ENCODE data around the gene TARBP1.

The TARBP1 gene

DNA sequence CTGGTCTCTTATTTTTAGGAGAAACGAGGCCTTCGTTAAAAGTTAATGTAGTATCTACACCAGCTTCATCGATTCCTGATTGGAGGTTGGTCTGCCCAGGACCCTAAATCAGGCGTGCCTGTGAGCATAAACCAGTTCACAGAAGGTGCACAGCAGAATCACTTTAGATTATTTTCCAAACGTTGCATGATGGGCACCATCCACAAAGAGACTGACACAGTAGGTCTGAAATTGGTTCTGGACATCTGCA lies 256 bp upstream of the TARBP1 start:
- DNase-seq = no peak

- peak; percentile 43 for DNase-seq
Measured at GRCh38 chr1:234478152-234478480, 863 bp downstream of the TARBP1 start.

DNA sequence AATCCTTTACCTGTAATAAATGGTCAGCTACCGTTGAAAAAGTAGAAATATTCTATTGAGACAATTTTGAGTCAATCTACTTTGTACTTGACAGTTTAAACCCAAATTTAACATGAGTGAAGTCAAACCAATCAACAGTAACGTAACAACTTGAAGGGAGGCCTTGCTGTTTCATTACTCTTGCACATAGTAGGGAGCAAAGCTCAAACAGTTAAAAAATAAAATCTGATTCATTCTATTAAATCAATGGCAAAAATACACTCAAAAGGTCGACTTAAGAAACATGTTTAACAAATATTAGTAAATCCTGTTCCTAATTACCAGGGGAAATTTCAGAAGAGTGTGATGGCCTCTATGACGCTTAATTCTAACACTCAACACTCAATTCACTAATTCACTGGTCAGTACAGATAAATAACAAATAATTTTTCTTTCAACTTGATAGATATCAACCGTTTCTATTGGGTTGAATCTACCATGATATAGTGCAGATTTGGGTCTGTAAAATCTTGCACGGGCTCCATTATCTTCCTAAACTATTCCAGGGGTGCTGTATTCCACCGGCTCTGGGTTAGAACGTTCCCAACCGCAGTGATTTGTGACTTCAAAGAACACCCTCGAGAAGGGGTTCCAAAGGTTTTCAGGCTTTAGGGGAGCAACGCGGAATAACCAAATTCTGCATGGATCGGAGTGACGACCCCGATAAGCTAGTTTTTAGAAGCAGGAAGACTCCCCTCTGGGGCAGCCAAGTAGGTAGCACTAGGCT lies 1.4 kb downstream of the TARBP1 start:
- DNase-seq = peak; percentile 43

- DNase-seq = no peak
Measured at GRCh38 chr1:234476172-234476571, 2.8 kb downstream of the TARBP1 start.

- no peak for DNase-seq
Measured at GRCh38 chr1:234475167-234475793, 3.7 kb downstream of the TARBP1 start.

DNA sequence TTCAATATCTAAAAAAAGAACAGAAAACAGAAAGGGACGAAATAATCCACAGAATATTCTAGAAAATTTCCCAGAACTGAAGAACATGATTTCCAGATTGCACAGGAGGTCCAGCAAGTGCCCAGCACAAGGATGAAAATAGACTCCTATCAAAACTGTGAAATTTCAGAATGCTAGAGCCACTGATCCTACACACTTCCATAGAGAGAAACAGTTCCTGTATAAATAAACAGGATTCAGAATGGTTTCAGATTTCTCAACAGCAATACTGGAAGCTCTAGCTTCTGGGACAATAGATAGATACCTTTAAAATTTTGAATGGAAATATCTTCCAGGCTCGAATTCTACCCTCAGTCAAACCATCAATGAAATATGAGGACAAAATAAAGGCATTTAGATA lies 4.6 kb downstream of the TARBP1 start:
- DNase-seq = no peak

DNA sequence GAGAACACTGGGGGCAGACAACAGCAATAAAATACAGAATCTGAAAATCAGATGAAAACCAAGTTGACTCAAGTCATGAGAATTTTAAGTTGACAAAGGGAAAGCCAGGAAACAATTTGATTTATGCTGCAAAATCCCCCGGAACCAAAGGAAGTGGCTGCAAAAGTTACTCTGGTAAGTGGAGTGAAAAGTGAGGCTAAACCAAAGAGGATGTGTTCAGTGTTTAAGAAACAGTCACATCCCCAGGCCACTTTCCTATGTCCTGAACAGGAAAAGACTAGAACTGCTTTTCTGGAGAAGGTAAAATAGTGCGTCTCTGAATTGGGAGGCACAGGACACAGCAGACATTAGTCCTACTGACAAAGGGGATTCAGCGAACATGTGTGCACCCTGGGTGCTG lies 5.9 kb downstream of the TARBP1 start:
- DNase-seq = no peak

DNA sequence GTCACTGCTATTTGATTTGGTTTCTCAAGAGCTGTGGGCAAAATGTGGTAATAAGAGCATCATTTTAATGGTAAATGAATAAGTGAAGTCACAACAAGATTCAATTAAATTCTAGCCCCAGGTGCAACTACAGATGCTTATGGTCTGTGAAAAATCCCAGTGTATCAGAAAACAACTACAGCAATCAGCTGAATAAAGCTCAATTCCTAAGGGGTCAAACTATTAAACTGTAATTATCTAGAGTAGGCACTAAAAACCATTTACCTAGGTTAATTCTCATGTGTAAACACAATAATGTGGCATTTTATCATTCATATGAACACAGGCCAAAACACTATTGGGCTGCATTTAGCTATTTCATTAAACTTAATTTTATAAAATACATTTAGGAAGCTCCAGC lies 9.6 kb downstream of the TARBP1 start:
- DNase-seq = peak; percentile 6

- DNase-seq = no peak
Measured at GRCh38 chr1:234468580-234468979, 10.4 kb downstream of the TARBP1 start.

- DNase-seq = no peak
Measured at GRCh38 chr1:234467821-234468220, 11.2 kb downstream of the TARBP1 start.

DNA sequence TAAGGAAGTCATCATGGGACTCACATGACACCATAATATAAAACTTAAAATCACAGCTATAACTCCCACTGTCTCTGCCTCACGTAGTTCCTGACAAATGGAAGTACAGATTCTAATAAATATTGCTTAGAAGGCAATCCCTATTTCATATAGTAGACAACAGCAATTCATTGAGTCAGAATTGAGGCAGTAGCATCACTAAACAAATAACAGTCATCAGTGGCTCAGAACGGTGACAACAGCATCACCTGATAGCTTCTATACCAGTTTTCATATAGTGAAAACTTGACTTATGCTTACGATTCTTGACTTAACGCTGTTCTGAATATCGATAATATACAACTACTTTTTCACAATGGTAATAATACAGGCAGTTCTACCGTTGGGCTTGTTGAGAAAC lies 12.0 kb downstream of the TARBP1 start:
- DNase-seq = no peak

- DNase-seq = no peak
Measured at GRCh38 chr1:234463749-234464148, 15.2 kb downstream of the TARBP1 start.

GRCh38 chr1:234460652-234461051 lies 18.3 kb downstream of the TARBP1 start:
- no peak for DNase-seq

- peak; percentile 7 for DNase-seq
Measured at GRCh38 chr1:234458352-234459017, 20.5 kb downstream of the TARBP1 start.

GRCh38 chr1:234454926-234455325 lies 24.1 kb downstream of the TARBP1 start:
- DNase-seq = no peak

DNA sequence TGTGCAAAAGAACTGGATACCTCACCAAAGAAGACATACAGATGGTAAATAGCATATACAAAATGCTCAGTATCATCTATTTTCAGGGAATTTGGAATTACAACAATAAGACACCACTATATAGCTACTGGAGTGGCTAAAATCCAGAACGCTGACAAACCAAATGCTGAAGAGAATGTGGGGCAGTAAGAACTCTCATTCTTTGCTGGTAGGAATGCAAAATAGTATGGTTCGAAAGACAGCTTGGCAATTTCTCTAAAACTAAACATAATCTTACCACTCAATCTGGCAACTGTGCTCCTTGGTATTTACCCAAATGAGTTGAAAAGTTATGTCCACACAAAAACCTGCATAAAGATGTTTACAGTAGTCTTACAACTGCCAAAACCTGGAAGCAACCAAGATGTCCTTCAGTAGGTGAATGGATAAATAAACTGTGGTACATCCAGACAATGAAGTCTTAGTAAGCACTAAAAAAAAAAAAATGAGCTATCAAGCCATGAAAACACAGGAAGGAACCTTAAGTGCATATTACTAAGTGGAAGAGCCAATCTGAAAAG lies 26.5 kb downstream of the TARBP1 start:
- DNase-seq = no peak

GRCh38 chr1:234440348-234440747 lies 38.6 kb downstream of the TARBP1 start:
- no peak for DNase-seq

DNA sequence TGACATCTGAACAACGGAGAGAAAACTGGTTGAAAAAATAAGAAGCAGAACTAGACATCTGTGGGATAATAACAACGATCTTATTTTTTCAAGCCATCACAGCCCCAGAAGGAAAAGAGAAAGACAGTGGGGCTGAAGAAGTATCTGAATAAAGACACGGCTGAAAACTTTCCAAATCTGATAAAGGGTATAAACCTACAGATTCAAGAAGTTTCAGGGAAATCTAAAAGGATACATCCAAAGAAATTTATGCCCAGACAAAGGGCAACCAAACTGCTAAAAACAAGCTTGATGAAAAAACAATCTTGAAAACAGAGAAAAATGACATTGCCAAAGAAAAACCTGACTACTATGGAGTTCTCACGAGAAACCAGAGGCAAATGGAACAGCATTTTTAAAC lies 40.4 kb downstream of the TARBP1 start:
- DNase-seq = no peak

DNA sequence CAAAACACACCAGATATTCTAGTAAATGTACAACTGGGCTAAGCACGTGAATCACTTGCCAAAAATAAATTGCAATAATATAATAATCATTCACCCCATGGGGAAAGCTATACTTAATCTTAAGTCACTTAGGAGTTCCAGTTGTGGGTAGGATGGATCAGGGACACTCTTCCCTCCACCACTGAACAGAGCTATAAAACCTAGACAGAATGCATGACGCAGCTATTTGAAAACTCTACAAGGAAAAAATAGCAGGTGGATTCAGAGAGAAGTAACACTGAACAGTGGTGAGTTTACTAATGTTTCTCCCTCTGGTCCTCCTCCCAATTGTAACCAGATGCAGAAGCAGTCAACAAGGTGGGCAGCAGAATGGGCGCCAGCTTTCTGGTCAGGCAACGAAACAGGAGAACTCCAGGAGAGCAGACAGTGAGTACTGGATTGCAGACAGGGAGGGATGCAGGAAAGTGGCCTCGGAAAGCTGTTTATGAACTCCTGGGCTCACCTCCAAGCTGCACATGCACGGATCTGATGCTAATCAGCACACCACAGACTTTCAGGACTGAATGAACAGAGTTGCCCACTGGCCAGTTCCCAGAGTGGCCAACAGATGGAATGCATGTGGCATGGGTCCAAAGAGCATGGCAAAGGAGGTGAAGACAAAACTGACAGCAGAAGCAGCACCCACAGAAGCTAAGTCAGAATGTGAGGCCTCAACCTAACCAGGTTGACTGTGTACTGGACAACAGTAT lies 41.4 kb downstream of the TARBP1 start:
- no peak for DNase-seq

GRCh38 chr1:234435620-234436019 lies 43.4 kb downstream of the TARBP1 start:
- no peak for DNase-seq

DNA sequence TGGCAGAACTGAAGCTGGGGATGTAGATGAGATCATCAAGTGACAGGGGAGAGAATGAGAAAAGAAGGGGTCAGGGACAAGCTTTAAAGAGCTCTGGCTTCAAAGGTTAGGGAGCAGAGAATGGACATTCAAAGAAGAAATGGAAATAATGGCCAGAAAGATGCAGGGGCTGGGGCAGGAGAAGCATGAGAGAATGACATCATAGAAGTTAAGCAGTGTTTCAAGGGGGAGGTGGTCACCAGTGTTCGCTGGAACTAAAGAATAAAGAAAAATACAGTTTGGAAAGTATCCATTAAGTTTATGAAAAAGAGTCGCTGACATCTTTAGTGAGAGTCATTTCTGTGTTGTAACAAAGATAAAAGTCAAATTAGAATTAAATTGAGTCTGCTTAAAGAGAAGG lies 44.3 kb downstream of the TARBP1 start:
- no peak for DNase-seq

DNA sequence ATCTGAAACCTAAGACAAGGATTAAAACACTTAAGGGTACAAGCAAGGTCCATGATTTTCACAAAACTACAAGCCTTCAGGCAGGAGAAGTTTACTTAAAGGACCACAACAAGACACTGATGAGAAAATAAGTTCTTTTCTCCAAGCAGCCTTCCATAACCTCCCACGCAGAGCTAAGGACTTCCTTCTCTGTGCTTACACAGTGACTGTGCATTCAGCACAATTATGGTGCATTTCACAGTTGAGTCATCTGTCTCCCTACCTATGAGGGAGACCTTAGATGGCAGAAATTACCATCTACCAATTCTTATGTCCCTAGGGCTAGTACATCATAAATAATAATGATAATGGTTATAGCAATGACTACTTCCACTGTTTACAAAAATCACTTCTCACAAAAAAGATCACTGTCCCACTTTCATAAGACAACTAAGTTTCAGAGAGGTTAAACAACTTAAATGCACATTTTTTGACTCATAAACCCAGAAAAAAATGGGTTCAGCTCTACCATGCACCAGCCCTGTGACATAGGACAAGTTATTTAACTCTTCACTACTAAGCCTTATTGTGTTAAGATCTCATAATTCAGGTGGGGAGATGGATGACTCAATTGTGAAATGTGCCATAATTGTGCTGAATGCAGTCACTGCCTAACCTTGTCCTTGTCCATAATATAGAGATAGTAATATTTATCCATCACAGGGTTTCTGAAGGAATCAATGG lies 45.3 kb downstream of the TARBP1 start:
- DNase-seq = no peak

- no peak for DNase-seq
Measured at GRCh38 chr1:234431255-234431654, 47.7 kb downstream of the TARBP1 start.

All from DMS79 treated with DMSO at 0.1 percent for 48 hours (cell line).